GM12875 (cell line): Measurements from ENCODE around the gene PLAAT5.

ENCODE experiments used
- H3K4me3 ChIP-seq: one replicate; pipeline ENCODE4 v1.5.1; 2011; ENCODE audit warnings: low read depth, low read length, control low read depth
- CTCF ChIP-seq: IDR thresholded peaks from 2 replicates; pipeline ENCODE4 v1.5.1; 2011; ENCODE audit warnings: low read depth, mild to moderate bottlenecking, control low read depth, inconsistent platforms, low read length, moderate library complexity, borderline replicate concordance; ENCODE audit not compliant: insufficient read depth

The PLAAT5 gene

GRCh38 chr11:63521896-63522295, 30.9 kb upstream of the PLAAT5 start:
- H3K4me3 ChIP-seq, result no peak overlapping the region
- no peak for TF ChIP-seq CTCF

- no peak overlapping the region for H3K4me3 ChIP-seq
- no peak for TF ChIP-seq CTCF
Measured at GRCh38 chr11:63520606-63521170, 29.7 kb upstream of the PLAAT5 start.

GRCh38 chr11:63518548-63518947, 27.6 kb upstream of the PLAAT5 start:
- TF ChIP-seq CTCF, result no peak
- H3K4me3 ChIP-seq, result no peak overlapping the region

GRCh38 chr11:63517156-63517555, 26.2 kb upstream of the PLAAT5 start:
- TF ChIP-seq CTCF, result no peak
- no peak overlapping the region for H3K4me3 ChIP-seq

- TF ChIP-seq CTCF, result no peak
- H3K4me3 ChIP-seq, result no peak overlapping the region
Measured at GRCh38 chr11:63516109-63516508, 25.1 kb upstream of the PLAAT5 start.

GRCh38 chr11:63512816-63513215, 21.8 kb upstream of the PLAAT5 start:
- TF ChIP-seq CTCF, result no peak
- no peak overlapping the region for H3K4me3 ChIP-seq

GRCh38 chr11:63511048-63511748, 20.2 kb upstream of the PLAAT5 start:
- no peak for TF ChIP-seq CTCF
- H3K4me3 ChIP-seq, result no peak overlapping the region
